Keratinocyte (primary cell): ENCODE measurements around the gene TICRR.

Source experiments
- EZH2 ChIP-seq: IDR thresholded peaks from one replicate; pipeline ENCODE4 v1.6.1; 2012; ENCODE audit warnings: inconsistent platforms, mild to moderate bottlenecking, low read length, moderate library complexity
- TF ChIP-seq, protein P1 (sequence below), 3 experiments: IDR thresholded peaks in 1 of 3; conservative IDR thresholded peaks in 1 of 3; optimal IDR thresholded peaks in 1 of 3; 2 replicates in 2 of 3; 3 replicates in 1 of 3; pipeline versions ENCODE3 to v1.5.1; 2011; ENCODE audit warnings: low read length in 3 of 3, mild to moderate bottlenecking in 3 of 3, moderate library complexity in 2 of 3, control low read depth in 1 of 3, inconsistent platforms in 1 of 3; ENCODE audit not compliant: insufficient read depth in 2 of 3; ENCODE audit errors: extremely low read depth in 1 of 3

DNA sequence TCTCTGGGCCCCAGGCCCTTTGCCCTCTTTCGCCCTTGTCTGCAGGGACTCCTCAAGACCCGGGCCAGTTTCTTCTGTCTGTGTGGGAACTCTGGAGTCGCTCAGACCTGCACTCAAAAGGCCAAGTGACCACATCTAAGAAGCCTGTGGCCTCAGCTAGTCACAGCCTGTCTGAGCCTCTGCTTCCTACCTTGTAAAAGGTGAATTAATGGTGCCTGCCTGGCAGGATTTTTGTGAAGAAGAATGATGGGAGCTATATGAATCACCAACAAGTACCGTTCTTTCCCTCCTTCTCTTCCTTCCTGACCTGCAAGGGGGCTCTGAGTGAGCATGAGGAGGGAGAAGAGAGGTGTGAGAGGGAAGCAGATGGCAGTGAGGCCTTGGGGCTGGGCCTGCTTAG is 96.4 kb downstream of the TICRR start:
- TF ChIP-seq, protein P1, sequence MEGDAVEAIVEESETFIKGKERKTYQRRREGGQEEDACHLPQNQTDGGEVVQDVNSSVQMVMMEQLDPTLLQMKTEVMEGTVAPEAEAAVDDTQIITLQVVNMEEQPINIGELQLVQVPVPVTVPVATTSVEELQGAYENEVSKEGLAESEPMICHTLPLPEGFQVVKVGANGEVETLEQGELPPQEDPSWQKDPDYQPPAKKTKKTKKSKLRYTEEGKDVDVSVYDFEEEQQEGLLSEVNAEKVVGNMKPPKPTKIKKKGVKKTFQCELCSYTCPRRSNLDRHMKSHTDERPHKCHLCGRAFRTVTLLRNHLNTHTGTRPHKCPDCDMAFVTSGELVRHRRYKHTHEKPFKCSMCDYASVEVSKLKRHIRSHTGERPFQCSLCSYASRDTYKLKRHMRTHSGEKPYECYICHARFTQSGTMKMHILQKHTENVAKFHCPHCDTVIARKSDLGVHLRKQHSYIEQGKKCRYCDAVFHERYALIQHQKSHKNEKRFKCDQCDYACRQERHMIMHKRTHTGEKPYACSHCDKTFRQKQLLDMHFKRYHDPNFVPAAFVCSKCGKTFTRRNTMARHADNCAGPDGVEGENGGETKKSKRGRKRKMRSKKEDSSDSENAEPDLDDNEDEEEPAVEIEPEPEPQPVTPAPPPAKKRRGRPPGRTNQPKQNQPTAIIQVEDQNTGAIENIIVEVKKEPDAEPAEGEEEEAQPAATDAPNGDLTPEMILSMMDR (optimal IDR thresholded peaks at IDR 0.05 in 1 of 3, IDR thresholded peaks at IDR 0.05 in 1 of 3, conservative IDR thresholded peaks at IDR 0.05 in 1 of 3; ENCODE audit: extremely low read depth in 1 of 3, insufficient read depth in 2 of 3, low read length in 3 of 3) = no peak
- TF ChIP-seq EZH2 = no peak
